ENCODE measurements around the gene KRTAP9-4. TPM values are rescaled to one million over a fixed set of nuclear protein-coding genes. Genes with fewer than 3 reads are reported as not detected.

KRTAP9-4 gene
- total RNA-seq, 1 experiment from 2014 or later: not detected

GRCh38 chr17:41284546-41284945, 35.1 kb downstream of the KRTAP9-4 start:
- Histone ChIP-seq H4K5ac (ENCODE audit: insufficient read length, low read depth, low read length) (no peak overlapping the region), H3K79me1 (ENCODE audit: insufficient read depth, low read depth, low read length, poor library complexity, severe bottlenecking) (no peaks in the 10 kb centered on the region), H3K18ac (ENCODE audit: insufficient read length, low read depth, low read length) (no peak overlapping the region), H2BK5ac (ENCODE audit: insufficient read length, low read length) (no peak overlapping the region), H2AK5ac (ENCODE audit: insufficient read length, low read length) (no peak overlapping the region), H2BK120ac (ENCODE audit: low read depth, low read length, poor library complexity, severe bottlenecking) (no peak overlapping the region), H3K56ac (ENCODE audit: insufficient read length, low read depth, low read length) (no peak overlapping the region), H3K23me2 (ENCODE audit: insufficient read length, low read depth, low read length, poor library complexity, severe bottlenecking) (no peaks in the 10 kb centered on the region), H4K8ac (replicated peaks; ENCODE audit: insufficient read length, low read depth, low read length) (no peak overlapping the region), H3K4ac (ENCODE audit: low read depth, low read length) (no peak overlapping the region), H3K79me2 (ENCODE audit: insufficient read depth, low read length) (no peaks in the 10 kb centered on the region), H3K23ac (ENCODE audit: insufficient read length, low read depth, low read length) (no peak overlapping the region), H3K9me3 (ENCODE audit: control insufficient read depth, low read depth, low read length) (no peaks in the 10 kb centered on the region), H3K14ac (ENCODE audit: insufficient read depth, low read length) (no peak overlapping the region), H3K4me1 (ENCODE audit: insufficient read depth, low read length) (peaks cover 8% of the 10 kb centered on the region; the same call in 1 of the 2 replicates), H2AFZ (ENCODE audit: low read length) (no peak overlapping the region), H4K20me1 (ENCODE audit: control insufficient read depth, insufficient read depth, insufficient read length) (no peaks in the 10 kb centered on the region), H2BK20ac (ENCODE audit: low read depth, low read length, poor library complexity, severe bottlenecking) (no peak overlapping the region), H3T11ph (ENCODE audit: low read length) (no peak overlapping the region), H3K4me2 (ENCODE audit: insufficient read depth, insufficient read length, low read length) (no peak overlapping the region), H2BK15ac (ENCODE audit: low read depth, low read length) (no peak overlapping the region), H3K9ac (ENCODE audit: extremely low read depth, insufficient read length, low read length) (no peak overlapping the region), H3K27me3 (ENCODE audit: insufficient read depth, low read length) (no peaks in the 10 kb centered on the region), H2BK12ac (ENCODE audit: insufficient read length, low read depth, low read length) (no peak overlapping the region), H4K91ac (ENCODE audit: insufficient read length, low read depth, low read length) (no peak overlapping the region), H3K27ac (ENCODE audit: insufficient read length, low read depth, low read length) (no peak overlapping the region)
- H3K4me1 Mint-ChIP-seq: peaks cover 8 to 15% of the 10 kb centered on the region in 2 experiments
- no peak overlapping the region for H3K27ac Mint-ChIP-seq
- H3K36me3 Mint-ChIP-seq (ENCODE audit: insufficient read depth in 1 of 3, low read depth in 3 of 3): no peaks in the 10 kb centered on the region
- no CpG with 5 or more reads among the region's 2 CpGs for WGBS (ENCODE audit: extremely low coverage, insufficient read length, low lambda C conversion rate)
- DNase-seq: no peak
- H3K4me3 Mint-ChIP-seq: no peak overlapping the region
- peaks cover 2% of the 10 kb centered on the region; the same call in 1 of the 2 replicates for H3K27me3 Mint-ChIP-seq (ENCODE audit: low read depth)
- H3K9me3 Mint-ChIP-seq: no peaks in the 10 kb centered on the region
- no peak for TF ChIP-seq CTCF (conservative IDR thresholded peaks at IDR 0.05)

Data from H9 (cell line).